Measurements from ENCODE around the gene ITGA11.

The ITGA11 gene

GRCh38 chr15:68469162-68470048 lies 37.4 kb upstream of the ITGA11 start:
- Histone ChIP-seq H3K27ac (peak overlapping the region; percentile 42 to 66), H3K36me3 (no peaks in the 10 kb centered on the region), H3K4me1 (peaks cover 0 to 54% (median 15%) of the 10 kb centered on the region in 4 donors), H3K27me3 (no peaks in the 10 kb centered on the region), H3K9me3 (no peaks in the 10 kb centered on the region), H3K4me3 (no peak overlapping the region)
- TF ChIP-seq CTCF (IDR thresholded peaks at IDR 0.05): no peak
- intact Hi-C loops (cut with DNase I; ENCODE audit: low total_unique reads): no loop called here
- no peak for DNase-seq

- Histone ChIP-seq H3K4me3 (no peak overlapping the region), H3K9me3 (no peaks in the 10 kb centered on the region), H3K27me3 (no peaks in the 10 kb centered on the region), H3K36me3 (no peaks in the 10 kb centered on the region), H3K4me1 (peaks cover 0 to 58% (median 15%) of the 10 kb centered on the region in 4 donors), H3K27ac (peak overlapping the region; percentile 42 to 66)
- intact Hi-C loops (cut with DNase I; ENCODE audit: low total_unique reads): no loop called here
- DNase-seq: no peak
- no peak for TF ChIP-seq CTCF (IDR thresholded peaks at IDR 0.05)
Observed at GRCh38 chr15:68466876-68467275, 34.9 kb upstream of the ITGA11 start.

GRCh38 chr15:68465861-68466560 lies 34.0 kb upstream of the ITGA11 start:
- H3K27me3 ChIP-seq: no peaks in the 10 kb centered on the region
- no peaks in the 10 kb centered on the region for H3K9me3 ChIP-seq
- no peak for TF ChIP-seq CTCF (IDR thresholded peaks at IDR 0.05)
- intact Hi-C loops (cut with DNase I; ENCODE audit: low total_unique reads): no loop called here
- H3K36me3 ChIP-seq: no peaks in the 10 kb centered on the region
- peaks cover 0 to 58% (median 15%) of the 10 kb centered on the region in 4 donors for H3K4me1 ChIP-seq
- peak overlapping the region in 1 of 2 donors; percentile 42 for H3K27ac ChIP-seq
- no peak overlapping the region for H3K4me3 ChIP-seq
- DNase-seq: no peak

- TF ChIP-seq CTCF (IDR thresholded peaks at IDR 0.05): no peak
- Histone ChIP-seq H3K9me3 (no peaks in the 10 kb centered on the region), H3K27me3 (no peaks in the 10 kb centered on the region), H3K36me3 (no peaks in the 10 kb centered on the region), H3K27ac (no peak overlapping the region), H3K4me1 (peaks cover 0 to 48% (median 13%) of the 10 kb centered on the region in 4 donors), H3K4me3 (no peak overlapping the region)
- DNase-seq: peak in 1 of 2 donors; percentile 74
- intact Hi-C loops (cut with DNase I; ENCODE audit: low total_unique reads): no loop called here
Observed at GRCh38 chr15:68464448-68465090, 32.6 kb upstream of the ITGA11 start.

GRCh38 chr15:68463996-68464395 lies 32.0 kb upstream of the ITGA11 start:
- Histone ChIP-seq H3K27me3 (no peaks in the 10 kb centered on the region), H3K36me3 (no peaks in the 10 kb centered on the region), H3K9me3 (no peaks in the 10 kb centered on the region), H3K27ac (no peak overlapping the region), H3K4me1 (peaks cover 0 to 42% (median 13%) of the 10 kb centered on the region in 4 donors), H3K4me3 (no peak overlapping the region)
- no peak for TF ChIP-seq CTCF (IDR thresholded peaks at IDR 0.05)
- DNase-seq: no peak
- intact Hi-C loops (cut with DNase I; ENCODE audit: low total_unique reads): no loop called here

All from tibial artery (tissue), 4 donors.